Kidney tubule cell (primary cell): ENCODE results near the gene NUDT5.
"Not testable (repeated sequence)": the region's sequence is repeated elsewhere in the genome, so short reads cannot be mapped to it uniquely, and the experiment has no call there.

Experiments used
- DNase-seq: peaks from one replicate; pipeline ENCODE4 v3.0.0-alpha.2; 2018; ENCODE audit warnings: low spot score

NUDT5 gene

GRCh38 chr10:12205082-12205481, 9.4 kb upstream of the NUDT5 start:
- DNase-seq = no peak

- DNase-seq = no peak
These were observed 6.5 kb upstream of the NUDT5 start for GRCh38 chr10:12202226-12202625.

GRCh38 chr10:12201543-12201942, 5.9 kb upstream of the NUDT5 start:
- DNase-seq = peak; percentile 69

- no peak for DNase-seq
These were observed 5.2 kb upstream of the NUDT5 start for GRCh38 chr10:12200850-12201249.

- no peak for DNase-seq
These were observed 2.5 kb upstream of the NUDT5 start for GRCh38 chr10:12198156-12198555.

GRCh38 chr10:12196531-12197211, 980 bp upstream of the NUDT5 start:
- no peak for DNase-seq

GRCh38 chr10:12195281-12195602, 449 bp downstream of the NUDT5 start:
- peak; percentile 9 for DNase-seq

GRCh38 chr10:12194752-12195271, 879 bp downstream of the NUDT5 start:
- peak; percentile 34 for DNase-seq

- DNase-seq = peak; percentile 47
These were observed 2.5 kb downstream of the NUDT5 start for GRCh38 chr10:12193193-12193592.

GRCh38 chr10:12191715-12192114, 4.0 kb downstream of the NUDT5 start:
- DNase-seq = peak; percentile 15

GRCh38 chr10:12189426-12189825, 6.3 kb downstream of the NUDT5 start:
- no peak for DNase-seq

- DNase-seq = no peak
These were observed 7.0 kb downstream of the NUDT5 start for GRCh38 chr10:12188656-12189055.

GRCh38 chr10:12187321-12187905, 8.3 kb downstream of the NUDT5 start:
- DNase-seq = no peak

- DNase-seq = no peak
These were observed 9.4 kb downstream of the NUDT5 start for GRCh38 chr10:12186323-12186722.

GRCh38 chr10:12184165-12184564, 11.5 kb downstream of the NUDT5 start:
- no peak for DNase-seq

- no peak for DNase-seq
These were observed 14.5 kb downstream of the NUDT5 start for GRCh38 chr10:12181065-12181775.

GRCh38 chr10:12180221-12180974, 15.3 kb downstream of the NUDT5 start:
- no peak for DNase-seq

- no peak for DNase-seq
These were observed 16.0 kb downstream of the NUDT5 start for GRCh38 chr10:12179606-12180170.

- peak; percentile 95 for DNase-seq
These were observed 18.0 kb downstream of the NUDT5 start for GRCh38 chr10:12177642-12178041.

GRCh38 chr10:12171512-12171911, 24.2 kb downstream of the NUDT5 start:
- not testable (repeated sequence) for DNase-seq

- no peak for DNase-seq
These were observed 29.5 kb downstream of the NUDT5 start for GRCh38 chr10:12165999-12166775.
